ENCODE results near the gene PPP2R1B. TPM values are rescaled to one million over a fixed set of nuclear protein-coding genes. Genes with fewer than 3 reads are reported as not detected.
A peak's percentile ranks its signal among the peaks of the same experiment; 100 is the strongest.

The PPP2R1B gene
- polyA plus RNA-seq, 1 donor = 34.5 TPM

- WGBS (ENCODE audit: insufficient coverage, low lambda C conversion rate) = 80% methylated on average over 1 of the region's 10 CpGs
- peaks cover 40% of the 10 kb centered on the region for H3K36me3 ChIP-seq (ENCODE audit: control insufficient read depth, insufficient read depth, low read length)
- DNase-seq = no peak
Observed at GRCh38 chr11:111729071-111729830, 36.9 kb downstream of the PPP2R1B start.

GRCh38 chr11:111727431-111727830, 38.8 kb downstream of the PPP2R1B start:
- Histone ChIP-seq H3K4me1 (ENCODE audit: control insufficient read depth, insufficient read depth, low read length) (peaks cover 15% of the 10 kb centered on the region), H3K27ac (ENCODE audit: low read length) (no peak overlapping the region), H3K27me3 (ENCODE audit: control insufficient read depth, insufficient read depth, low read length) (no peaks in the 10 kb centered on the region), H3K9me3 (ENCODE audit: control insufficient read depth, low read depth, low read length) (no peaks in the 10 kb centered on the region), H3K36me3 (ENCODE audit: control insufficient read depth, insufficient read depth, low read length) (peaks cover 58% of the 10 kb centered on the region), H3K4me3 (ENCODE audit: low read length) (no peak overlapping the region)
- DNase-seq = no peak
- WGBS (ENCODE audit: insufficient coverage, low lambda C conversion rate) = 100% methylated on average over 1 of the region's 7 CpGs

More at GRCh38 chr11:111729071-111729830, 36.9 kb downstream of the PPP2R1B start:
- H3K9me3 ChIP-seq (ENCODE audit: control insufficient read depth, low read depth, low read length) = no peaks in the 10 kb centered on the region
- H3K4me3 ChIP-seq (ENCODE audit: low read length) = no peak overlapping the region
- no peak overlapping the region for H3K27ac ChIP-seq (ENCODE audit: low read length)
- peaks cover 9% of the 10 kb centered on the region for H3K4me1 ChIP-seq (ENCODE audit: control insufficient read depth, insufficient read depth, low read length)
- no peaks in the 10 kb centered on the region for H3K27me3 ChIP-seq (ENCODE audit: control insufficient read depth, insufficient read depth, low read length)

GRCh38 chr11:111726301-111726713, 39.9 kb downstream of the PPP2R1B start:
- H3K4me1 ChIP-seq (ENCODE audit: control insufficient read depth, insufficient read depth, low read length) = peaks cover 23% of the 10 kb centered on the region
- H3K36me3 ChIP-seq (ENCODE audit: control insufficient read depth, insufficient read depth, low read length) = peaks cover 67% of the 10 kb centered on the region
- no peaks in the 10 kb centered on the region for H3K27me3 ChIP-seq (ENCODE audit: control insufficient read depth, insufficient read depth, low read length)
- no peak overlapping the region for H3K27ac ChIP-seq (ENCODE audit: low read length)
- DNase-seq = no peak
- H3K4me3 ChIP-seq (ENCODE audit: low read length) = no peak overlapping the region
- no peaks in the 10 kb centered on the region for H3K9me3 ChIP-seq (ENCODE audit: control insufficient read depth, low read depth, low read length)
- WGBS (ENCODE audit: insufficient coverage, low lambda C conversion rate) = no CpG with 5 or more reads among the region's 9 CpGs

GRCh38 chr11:111725621-111726020, 40.6 kb downstream of the PPP2R1B start:
- H3K27me3 ChIP-seq (ENCODE audit: control insufficient read depth, insufficient read depth, low read length) = no peaks in the 10 kb centered on the region
- no peak for DNase-seq
- H3K36me3 ChIP-seq (ENCODE audit: control insufficient read depth, insufficient read depth, low read length) = peaks cover 73% of the 10 kb centered on the region
- peaks cover 21% of the 10 kb centered on the region for H3K4me1 ChIP-seq (ENCODE audit: control insufficient read depth, insufficient read depth, low read length)
- H3K4me3 ChIP-seq (ENCODE audit: low read length) = no peak overlapping the region
- WGBS (ENCODE audit: insufficient coverage, low lambda C conversion rate) = 100% methylated on average over 1 of the region's 10 CpGs
- no peak overlapping the region for H3K27ac ChIP-seq (ENCODE audit: low read length)
- H3K9me3 ChIP-seq (ENCODE audit: control insufficient read depth, low read depth, low read length) = no peaks in the 10 kb centered on the region

GRCh38 chr11:111724615-111725129, 41.5 kb downstream of the PPP2R1B start:
- Histone ChIP-seq H3K27ac (ENCODE audit: low read length) (no peak overlapping the region), H3K9me3 (ENCODE audit: control insufficient read depth, low read depth, low read length) (no peaks in the 10 kb centered on the region), H3K36me3 (ENCODE audit: control insufficient read depth, insufficient read depth, low read length) (peaks cover 80% of the 10 kb centered on the region), H3K27me3 (ENCODE audit: control insufficient read depth, insufficient read depth, low read length) (no peaks in the 10 kb centered on the region), H3K4me1 (ENCODE audit: control insufficient read depth, insufficient read depth, low read length) (peaks cover 21% of the 10 kb centered on the region), H3K4me3 (ENCODE audit: low read length) (no peak overlapping the region)
- no CpG with 5 or more reads among the region's 11 CpGs for WGBS (ENCODE audit: insufficient coverage, low lambda C conversion rate)
- DNase-seq = no peak

GRCh38 chr11:111723595-111723994, 42.6 kb downstream of the PPP2R1B start:
- DNase-seq = no peak
- Histone ChIP-seq H3K27me3 (ENCODE audit: control insufficient read depth, insufficient read depth, low read length) (no peaks in the 10 kb centered on the region), H3K4me3 (ENCODE audit: low read length) (no peak overlapping the region), H3K4me1 (ENCODE audit: control insufficient read depth, insufficient read depth, low read length) (peaks cover 21% of the 10 kb centered on the region), H3K36me3 (ENCODE audit: control insufficient read depth, insufficient read depth, low read length) (peaks cover 87% of the 10 kb centered on the region), H3K9me3 (ENCODE audit: control insufficient read depth, low read depth, low read length) (no peaks in the 10 kb centered on the region), H3K27ac (ENCODE audit: low read length) (no peak overlapping the region)
- WGBS (ENCODE audit: insufficient coverage, low lambda C conversion rate) = no CpG with 5 or more reads among the region's 15 CpGs

- H3K27me3 ChIP-seq (ENCODE audit: control insufficient read depth, insufficient read depth, low read length) = no peaks in the 10 kb centered on the region
- peak overlapping the region; percentile 13 for H3K27ac ChIP-seq (ENCODE audit: low read length)
- peaks cover 83% of the 10 kb centered on the region for H3K36me3 ChIP-seq (ENCODE audit: control insufficient read depth, insufficient read depth, low read length)
- peak in 1 of 2 donors; percentile 54 for DNase-seq
- no CpG with 5 or more reads among the region's 8 CpGs for WGBS (ENCODE audit: insufficient coverage, low lambda C conversion rate)
- H3K4me3 ChIP-seq (ENCODE audit: low read length) = no peak overlapping the region
- H3K4me1 ChIP-seq (ENCODE audit: control insufficient read depth, insufficient read depth, low read length) = peaks cover 24% of the 10 kb centered on the region
- no peaks in the 10 kb centered on the region for H3K9me3 ChIP-seq (ENCODE audit: control insufficient read depth, low read depth, low read length)
Observed at GRCh38 chr11:111722501-111722900, 43.7 kb downstream of the PPP2R1B start.

GRCh38 chr11:111720801-111721494, 45.2 kb downstream of the PPP2R1B start:
- no peak overlapping the region for H3K27ac ChIP-seq (ENCODE audit: low read length)
- no peaks in the 10 kb centered on the region for H3K27me3 ChIP-seq (ENCODE audit: control insufficient read depth, insufficient read depth, low read length)
- no peak overlapping the region for H3K4me3 ChIP-seq (ENCODE audit: low read length)
- WGBS (ENCODE audit: insufficient coverage, low lambda C conversion rate) = no CpG with 5 or more reads among the region's 7 CpGs
- H3K4me1 ChIP-seq (ENCODE audit: control insufficient read depth, insufficient read depth, low read length) = peaks cover 24% of the 10 kb centered on the region
- H3K9me3 ChIP-seq (ENCODE audit: control insufficient read depth, low read depth, low read length) = no peaks in the 10 kb centered on the region
- peaks cover 70% of the 10 kb centered on the region for H3K36me3 ChIP-seq (ENCODE audit: control insufficient read depth, insufficient read depth, low read length)
- no peak for DNase-seq

GRCh38 chr11:111719379-111719778, 46.8 kb downstream of the PPP2R1B start:
- WGBS (ENCODE audit: insufficient coverage, low lambda C conversion rate) = no CpG with 5 or more reads among the region's 2 CpGs
- Histone ChIP-seq H3K9me3 (ENCODE audit: control insufficient read depth, low read depth, low read length) (no peaks in the 10 kb centered on the region), H3K27me3 (ENCODE audit: control insufficient read depth, insufficient read depth, low read length) (no peaks in the 10 kb centered on the region), H3K36me3 (ENCODE audit: control insufficient read depth, insufficient read depth, low read length) (peaks cover 70% of the 10 kb centered on the region), H3K4me3 (ENCODE audit: low read length) (no peak overlapping the region), H3K27ac (ENCODE audit: low read length) (no peak overlapping the region), H3K4me1 (ENCODE audit: control insufficient read depth, insufficient read depth, low read length) (peaks cover 24% of the 10 kb centered on the region)
- DNase-seq = no peak

GRCh38 chr11:111718859-111719258, 47.3 kb downstream of the PPP2R1B start:
- no peak overlapping the region for H3K4me3 ChIP-seq (ENCODE audit: low read length)
- DNase-seq = no peak
- no peaks in the 10 kb centered on the region for H3K9me3 ChIP-seq (ENCODE audit: control insufficient read depth, low read depth, low read length)
- H3K27me3 ChIP-seq (ENCODE audit: control insufficient read depth, insufficient read depth, low read length) = no peaks in the 10 kb centered on the region
- H3K27ac ChIP-seq (ENCODE audit: low read length) = no peak overlapping the region
- H3K4me1 ChIP-seq (ENCODE audit: control insufficient read depth, insufficient read depth, low read length) = peaks cover 24% of the 10 kb centered on the region
- H3K36me3 ChIP-seq (ENCODE audit: control insufficient read depth, insufficient read depth, low read length) = peaks cover 70% of the 10 kb centered on the region
- no CpG with 5 or more reads among the region's 5 CpGs for WGBS (ENCODE audit: insufficient coverage, low lambda C conversion rate)

Data from large intestine (tissue), 3 donors.